GM12872 (cell line): ENCODE results near the gene RHD.
"Not testable (repeated sequence)": the region's sequence is repeated elsewhere in the genome, so short reads cannot be mapped to it uniquely, and the experiment has no call there.

Experiments used
- CTCF ChIP-seq: IDR thresholded peaks from 3 replicates; pipeline ENCODE4 v1.5.1; 2011; ENCODE audit warnings: low read depth, mild to moderate bottlenecking, low read length, moderate library complexity; ENCODE audit not compliant: insufficient read depth

RHD gene

GRCh38 chr1:25272238-25272637 lies at the start of gene RHD:
Gene RHD (plus strand): TSS chr1:25272509. CDS start chr1:25272548, 39 bp downstream.
- TF ChIP-seq CTCF = not testable (repeated sequence)

- TF ChIP-seq CTCF = no peak
Observed at GRCh38 chr1:25222606-25223005, 49.7 kb upstream of the RHD start.

GRCh38 chr1:25223471-25223870 lies 48.8 kb upstream of the RHD start:
- no peak for TF ChIP-seq CTCF

- TF ChIP-seq CTCF = no peak
Observed at GRCh38 chr1:25232027-25232865, 40.1 kb upstream of the RHD start, which contains the start of gene SYF2. Gene SYF2 (minus strand): TSS chr1:25232502. CDS start chr1:25232467, 35 bp downstream.

GRCh38 chr1:25232866-25233784 lies 39.2 kb upstream of the RHD start:
- TF ChIP-seq CTCF = no peak

- no peak for TF ChIP-seq CTCF
Observed at GRCh38 chr1:25238046-25238445, 34.3 kb upstream of the RHD start.

GRCh38 chr1:25239681-25240541 lies 32.4 kb upstream of the RHD start:
- TF ChIP-seq CTCF = peak; percentile 77
